Measurements from ENCODE around the gene L2HGDH.

Gene L2HGDH

GRCh38 chr14:50355692-50356091, 43.7 kb upstream of the L2HGDH start:
- FAIRE-seq (no peak), DNase-seq (ENCODE audit: insufficient read length, low spot score) (no peak)
- TF ChIP-seq CTCF (IDR thresholded peaks at IDR 0.05; ENCODE audit: insufficient read depth, missing control alignments), result no peak

- DNase-seq (ENCODE audit: insufficient read length, low spot score), result no peak
- FAIRE-seq, result no peak
- TF ChIP-seq CTCF (IDR thresholded peaks at IDR 0.05; ENCODE audit: insufficient read depth, missing control alignments), result no peak
Observed at GRCh38 chr14:50354527-50354926, 42.5 kb upstream of the L2HGDH start.

- DNase-seq (ENCODE audit: insufficient read length, low spot score) (no peak), FAIRE-seq (no peak)
- no peak for TF ChIP-seq CTCF (IDR thresholded peaks at IDR 0.05; ENCODE audit: insufficient read depth, missing control alignments)
Observed at GRCh38 chr14:50353126-50353525, 41.1 kb upstream of the L2HGDH start.

GRCh38 chr14:50352584-50352983, 40.6 kb upstream of the L2HGDH start:
- no peak for TF ChIP-seq CTCF (IDR thresholded peaks at IDR 0.05; ENCODE audit: insufficient read depth, missing control alignments)
- no peak for DNase-seq (ENCODE audit: insufficient read length, low spot score)
- no peak for FAIRE-seq

GRCh38 chr14:50350975-50351374, 38.9 kb upstream of the L2HGDH start:
- no peak for TF ChIP-seq CTCF (IDR thresholded peaks at IDR 0.05; ENCODE audit: insufficient read depth, missing control alignments)
- DNase-seq (ENCODE audit: insufficient read length, low spot score) (no peak), FAIRE-seq (no peak)

GRCh38 chr14:50348933-50349332, 36.9 kb upstream of the L2HGDH start:
- FAIRE-seq, result no peak
- no peak for TF ChIP-seq CTCF (IDR thresholded peaks at IDR 0.05; ENCODE audit: insufficient read depth, missing control alignments)

GRCh38 chr14:50347521-50347920, 35.5 kb upstream of the L2HGDH start:
- DNase-seq (ENCODE audit: insufficient read length, low spot score) (no peak), FAIRE-seq (no peak)
- no peak for TF ChIP-seq CTCF (IDR thresholded peaks at IDR 0.05; ENCODE audit: insufficient read depth, missing control alignments)

More at GRCh38 chr14:50348933-50349332, 36.9 kb upstream of the L2HGDH start:
- no peak for DNase-seq (ENCODE audit: insufficient read length, low spot score)
